ENCODE measurements around the gene ACTA2. TPM values are rescaled to one million over a fixed set of nuclear protein-coding genes. Genes with fewer than 3 reads are reported as not detected.

ACTA2 gene
- polyA plus RNA-seq, 1 of the 3 experiments (the other 2 are of a cell fraction) = 130 TPM

DNA sequence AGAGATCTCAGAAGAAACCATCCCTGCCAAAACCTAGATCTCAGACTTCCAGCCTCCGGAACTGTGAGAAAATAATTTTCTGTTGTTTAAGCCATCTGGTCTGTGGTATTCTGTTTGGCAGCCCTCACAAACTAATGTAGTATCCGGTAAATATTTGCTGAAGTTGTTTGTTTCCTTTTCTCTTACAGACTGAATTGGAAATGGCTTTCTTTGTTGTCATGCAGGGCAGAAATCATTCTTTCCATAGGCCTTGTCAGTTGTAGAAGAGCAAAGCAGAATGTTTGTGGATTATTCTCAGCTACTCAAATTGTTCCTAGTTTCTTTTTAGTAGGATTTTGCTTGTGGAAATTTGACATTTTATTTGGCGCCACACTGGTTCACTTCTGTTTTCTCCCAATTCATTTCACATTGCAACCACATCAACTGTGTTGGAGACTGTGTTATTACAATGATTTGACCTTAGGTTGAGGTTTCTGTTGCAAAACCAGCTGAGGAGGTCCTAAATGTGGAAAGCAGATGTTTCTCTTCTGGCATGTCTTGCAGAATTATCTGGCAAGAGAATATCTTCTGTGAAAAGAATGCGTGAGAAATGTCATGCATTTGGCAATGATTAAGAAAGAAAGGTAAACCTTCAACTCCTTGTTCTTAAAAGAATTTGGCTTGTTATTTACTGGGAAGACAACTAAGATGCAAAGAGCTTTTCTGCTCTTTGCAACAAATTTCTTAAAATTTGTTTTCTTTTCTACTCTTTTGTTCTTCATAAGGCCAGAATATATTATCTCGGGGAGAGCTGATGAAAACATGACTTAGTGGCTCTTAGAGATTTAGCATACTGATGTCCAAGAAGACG lies 25.8 kb downstream of the ACTA2 start (continued):
- TF ChIP-seq TCF12 (IDR thresholded peaks at IDR 0.05) (peak; percentile 91), YY1 (IDR thresholded peaks at IDR 0.05; ENCODE audit: low read depth) (no peak), FOXJ3 (CRISPR knock-in tag; IDR thresholded peaks at IDR 0.05) (no peak), FOXM1 (IDR thresholded peaks at IDR 0.05; ENCODE audit: low read depth) (no peak), GABPA (IDR thresholded peaks at IDR 0.05; ENCODE audit: low read depth) (no peak), SMC3 (IDR thresholded peaks at IDR 0.05; ENCODE audit: low read depth, low read length) (no peak), CHD2 (IDR thresholded peaks at IDR 0.05; ENCODE audit: low read length, partially characterized antibody) (no peak), JUND (IDR thresholded peaks at IDR 0.05) (no peak), RCOR1 (IDR thresholded peaks at IDR 0.05; ENCODE audit: low read length) (no peak), IRF3 (IDR thresholded peaks at IDR 0.05; ENCODE audit: low read depth, low read length) (no peak)
- TF ChIP-seq, protein P1, sequence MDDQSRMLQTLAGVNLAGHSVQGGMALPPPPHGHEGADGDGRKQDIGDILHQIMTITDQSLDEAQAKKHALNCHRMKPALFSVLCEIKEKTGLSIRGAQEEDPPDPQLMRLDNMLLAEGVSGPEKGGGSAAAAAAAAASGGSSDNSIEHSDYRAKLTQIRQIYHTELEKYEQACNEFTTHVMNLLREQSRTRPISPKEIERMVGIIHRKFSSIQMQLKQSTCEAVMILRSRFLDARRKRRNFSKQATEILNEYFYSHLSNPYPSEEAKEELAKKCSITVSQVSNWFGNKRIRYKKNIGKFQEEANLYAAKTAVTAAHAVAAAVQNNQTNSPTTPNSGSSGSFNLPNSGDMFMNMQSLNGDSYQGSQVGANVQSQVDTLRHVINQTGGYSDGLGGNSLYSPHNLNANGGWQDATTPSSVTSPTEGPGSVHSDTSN (IDR thresholded peaks at IDR 0.05) = peak; percentile 55; the same call in 1 of the 2 replicates

DNA sequence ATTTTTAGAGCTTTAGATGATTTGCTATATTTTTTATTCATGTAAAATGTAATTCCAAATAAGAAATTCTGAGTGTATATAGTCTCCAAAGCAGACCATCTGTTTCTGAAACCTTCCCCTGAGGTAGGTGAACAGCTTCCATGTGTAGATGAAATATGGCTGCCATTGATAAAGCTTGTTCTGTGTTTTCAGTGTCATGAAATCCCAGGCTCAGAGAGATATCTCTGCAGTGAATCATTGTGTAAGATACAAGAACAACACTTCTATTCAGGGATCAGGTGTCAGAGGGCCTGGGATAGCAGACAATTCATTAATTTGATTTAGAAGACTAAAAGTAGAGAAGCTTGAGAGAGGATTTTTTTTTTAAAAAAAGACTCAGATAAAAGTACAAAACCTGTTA lies 29.1 kb downstream of the ACTA2 start:
- Histone ChIP-seq H3K9me2 (no peaks in the 10 kb centered on the region), H3K9me3 (no peaks in the 10 kb centered on the region), H3K4me2 (no peak overlapping the region), H3K27me3 (ENCODE audit: insufficient read depth) (no peaks in the 10 kb centered on the region), H3K79me2 (ENCODE audit: insufficient read depth) (no peaks in the 10 kb centered on the region), H3K4me1 (ENCODE audit: control insufficient read depth in 1 of 2, insufficient read depth in 2 of 2, low read depth in 1 of 2, low read length in 1 of 2) (peaks cover 18 to 19% of the 10 kb centered on the region in 2 experiments; a peak in 3 of 4 replicates), H3K36me3 (replicated peaks in 1 of 2; ENCODE audit: control insufficient read depth in 1 of 2, insufficient read depth in 2 of 2, low read length in 1 of 2) (peaks cover 16 to 24% of the 10 kb centered on the region in 2 experiments), H4K20me1 (ENCODE audit: insufficient read depth) (no peaks in the 10 kb centered on the region), H3F3A (replicated peaks; ENCODE audit: insufficient read depth) (peaks cover 10% of the 10 kb centered on the region), H3K9ac (no peak overlapping the region), H3K4me3 (ENCODE audit: low read depth in 2 of 2, low read length in 1 of 2) (no peak overlapping the region), H3K27ac (ENCODE audit: low read depth in 2 of 2, low read length in 1 of 2) (peak overlapping the region; percentile 57 to 62), H2AFZ (ENCODE audit: low read depth) (no peak overlapping the region)
- CTCF ChIA-PET = interaction anchor here (1.0 to 2.8 kb wide), 8 partner anchors 9 to 294 kb away, joined by 3 to 23 read pairs (median 4); partner anchors contain the start of gene FAS
- POLR2A ChIA-PET = no interaction called here
- no peak for DNase-seq
- TF ChIP-seq REST (IDR thresholded peaks at IDR 0.05; ENCODE audit: low read depth, low read length) (no peak), CTCF (IDR thresholded peaks at IDR 0.05) (no peak), POLR2AphosphoS5 (IDR thresholded peaks at IDR 0.05; ENCODE audit: low read depth, low read length) (no peak), YY1 (IDR thresholded peaks at IDR 0.05; ENCODE audit: low read depth) (peak; percentile 61; the same call in 1 of the 2 replicates), ZBTB33 (IDR thresholded peaks at IDR 0.05; ENCODE audit: borderline replicate concordance, low read depth) (no peak), FOSL2 (IDR thresholded peaks at IDR 0.05; ENCODE audit: borderline replicate concordance, low read depth) (peak; percentile 46), SIN3A (IDR thresholded peaks at IDR 0.05; ENCODE audit: borderline replicate concordance, low read depth, low read length) (no peak), RFX5 (IDR thresholded peaks at IDR 0.05; ENCODE audit: low read length) (no peak), GATA2 (CRISPR knock-in tag; IDR thresholded peaks at IDR 0.05) (no peak), MEF2A (IDR thresholded peaks at IDR 0.05; ENCODE audit: borderline replicate concordance, low read depth) (no peak), JUND (IDR thresholded peaks at IDR 0.05) (peak; percentile 30), RXRA (IDR thresholded peaks at IDR 0.05; ENCODE audit: borderline replicate concordance, low read depth) (no peak), TCF12 (IDR thresholded peaks at IDR 0.05) (peak; percentile 52; the same call in 1 of the 2 replicates), NFIC (IDR thresholded peaks at IDR 0.05; ENCODE audit: borderline replicate concordance) (no peak)

Data from SK-N-SH (cell line).